PC-9 (cell line): ENCODE measurements around the gene SLC1A5.

Experiments used
- EZH2 ChIP-seq: fragments of 200-600 bp; sonication (generic); IDR thresholded peaks from 2 replicates; pipeline ENCODE4 v1.8.0; 2017; ENCODE audit warnings: antibody characterized with exemption, low read depth
- TF ChIP-seq, protein P1 (sequence below): fragments of 200-600 bp; sonication (generic); conservative IDR thresholded peaks from 2 replicates; pipeline ENCODE4 v1.6.1; 2017; ENCODE audit warnings: mixed run types, antibody characterized with exemption, mild to moderate bottlenecking, moderate library complexity

DNA sequence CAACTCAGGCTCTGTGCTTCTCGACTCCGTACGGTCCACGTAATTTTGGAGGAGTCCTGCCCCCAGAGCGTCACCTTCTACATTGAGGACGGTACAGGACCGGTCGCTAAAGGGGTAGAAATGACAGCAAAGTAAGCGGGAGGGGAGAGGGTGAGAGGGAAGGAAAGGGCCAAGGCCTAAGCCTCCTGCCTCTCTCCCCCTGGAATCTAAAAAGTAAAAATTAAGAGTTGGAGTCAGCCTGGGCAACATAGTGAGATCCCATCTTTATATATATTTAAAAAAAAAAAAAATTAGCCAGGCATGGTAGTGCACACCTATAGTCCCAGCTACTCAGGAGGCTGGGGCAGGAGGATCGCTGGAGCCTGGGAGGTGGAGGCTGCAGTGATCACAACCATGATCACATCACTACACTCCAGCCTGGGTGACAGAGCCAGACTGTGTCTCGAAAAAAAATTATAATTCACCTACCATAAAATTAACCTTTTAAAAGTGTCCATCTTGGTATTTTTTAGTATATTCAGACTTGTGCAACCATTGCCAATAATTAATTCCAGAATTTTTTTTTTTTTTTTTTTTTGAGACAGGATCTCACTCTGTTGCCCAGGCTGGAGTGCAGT lies 12.6 kb downstream of the SLC1A5 start:
- TF ChIP-seq, protein P1, sequence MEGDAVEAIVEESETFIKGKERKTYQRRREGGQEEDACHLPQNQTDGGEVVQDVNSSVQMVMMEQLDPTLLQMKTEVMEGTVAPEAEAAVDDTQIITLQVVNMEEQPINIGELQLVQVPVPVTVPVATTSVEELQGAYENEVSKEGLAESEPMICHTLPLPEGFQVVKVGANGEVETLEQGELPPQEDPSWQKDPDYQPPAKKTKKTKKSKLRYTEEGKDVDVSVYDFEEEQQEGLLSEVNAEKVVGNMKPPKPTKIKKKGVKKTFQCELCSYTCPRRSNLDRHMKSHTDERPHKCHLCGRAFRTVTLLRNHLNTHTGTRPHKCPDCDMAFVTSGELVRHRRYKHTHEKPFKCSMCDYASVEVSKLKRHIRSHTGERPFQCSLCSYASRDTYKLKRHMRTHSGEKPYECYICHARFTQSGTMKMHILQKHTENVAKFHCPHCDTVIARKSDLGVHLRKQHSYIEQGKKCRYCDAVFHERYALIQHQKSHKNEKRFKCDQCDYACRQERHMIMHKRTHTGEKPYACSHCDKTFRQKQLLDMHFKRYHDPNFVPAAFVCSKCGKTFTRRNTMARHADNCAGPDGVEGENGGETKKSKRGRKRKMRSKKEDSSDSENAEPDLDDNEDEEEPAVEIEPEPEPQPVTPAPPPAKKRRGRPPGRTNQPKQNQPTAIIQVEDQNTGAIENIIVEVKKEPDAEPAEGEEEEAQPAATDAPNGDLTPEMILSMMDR: no peak
- TF ChIP-seq EZH2: no peak
